ENCODE measurements around the gene DCLRE1A.

The DCLRE1A gene

DNA sequence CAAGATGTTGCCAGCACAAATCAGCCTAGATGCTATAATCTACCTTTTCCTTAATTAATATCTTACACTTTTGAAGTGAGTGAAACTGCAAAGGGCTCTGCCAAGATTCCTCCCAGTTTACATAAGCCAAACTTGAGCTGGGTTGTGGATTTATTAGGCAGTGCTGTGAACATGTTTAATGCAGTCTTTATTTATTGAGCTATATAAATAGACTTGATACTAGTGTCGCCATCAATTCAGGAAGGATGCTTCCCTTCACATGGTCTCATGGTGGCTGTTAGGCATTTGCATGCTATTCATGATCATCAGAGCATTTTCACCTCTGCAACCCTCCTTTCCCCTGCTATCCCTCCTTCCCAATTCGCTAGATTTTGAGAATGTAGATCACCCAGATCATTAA lies 62.2 kb downstream of the DCLRE1A start:
- no peak for DNase-seq (ENCODE audit: low read depth in 3 of 3, low spot score in 1 of 3)

DNA sequence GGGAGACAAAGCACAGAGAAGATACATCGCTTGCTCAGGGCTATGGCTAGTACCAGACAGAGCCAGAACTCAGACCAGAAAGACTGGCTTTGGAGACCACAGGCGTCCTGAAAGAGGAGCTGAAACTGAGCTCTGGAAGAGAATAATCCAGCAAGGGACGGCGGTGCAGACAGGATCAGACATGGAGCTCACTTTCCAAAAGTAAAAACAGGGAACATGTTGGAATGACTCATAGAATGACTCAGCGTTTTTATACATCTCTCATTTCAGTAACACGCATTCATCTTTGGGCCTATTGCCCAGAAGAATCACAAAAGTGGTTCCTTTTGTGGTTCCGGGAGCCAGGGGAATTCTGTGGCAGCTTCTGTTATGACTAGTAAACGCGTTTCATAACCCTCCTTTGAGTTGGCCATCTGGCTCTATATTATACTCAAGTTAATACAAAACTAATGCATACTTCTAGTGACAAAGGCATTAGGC lies 65.2 kb downstream of the DCLRE1A start:
- no peak for DNase-seq (ENCODE audit: low read depth in 3 of 3, low spot score in 1 of 3)

Data from stimulated activated CD4-positive, alpha-beta T cell treated with anti-CD3 and anti-CD28 coated beads, TNF-alpha, amount 100 ng/mL, for 1 hour (primary cell).